Caco-2 (cell line): ENCODE data around the gene SLX9. TPM values are rescaled to one million over a fixed set of nuclear protein-coding genes. Genes with fewer than 3 reads are reported as not detected.

Source experiments
- BruUV-seq: library from RNA; stranded (reverse); fragments of 400-500 nt; replicated peaks from 2 replicates; lab custom pipeline; 2021; lab: Mats Ljungman, UMichigan
- CTCF ChIA-PET: fragments of 300-600 bp; sonication (Branson Sonifier 250); formaldehyde crosslinking; loops from one replicate; lab custom pipeline; 2022; ENCODE audit warnings: antibody characterized with exemption; lab: Charles Lee
- POLR2A ChIA-PET: fragments of 300-600 bp; sonication (Branson Sonifier 250); formaldehyde crosslinking; loops from one replicate; lab custom pipeline; 2022; ENCODE audit warnings: antibody characterized with exemption; lab: Charles Lee
- DNase-seq, 2 experiments: peaks; one replicate each; pipeline versions ENCODE4 v3.0.0 to v3.0.0-alpha.2; 2020 to 2022
- H3K27me3 ChIP-seq: replicated peaks from 2 replicates; pipeline ENCODE4 v1.6.0; 2011; ENCODE audit warnings: low read length; ENCODE audit not compliant: control insufficient read depth, insufficient read depth
- H3K36me3 ChIP-seq: 2 replicates; pipeline ENCODE4 v1.5.1; 2011; ENCODE audit warnings: low read length; ENCODE audit not compliant: control insufficient read depth, insufficient read depth
- H3K4me1 ChIP-seq: fragments of 250-450 bp; sonication (Bioruptor Pico); 2 replicates; pipeline ENCODE4 v1.5.1; 2020; ENCODE audit warnings: mild to moderate bottlenecking
- H3K4me3 ChIP-seq: 2 replicates; pipeline ENCODE4 v1.5.1; 2011; ENCODE audit warnings: low read depth, mild to moderate bottlenecking, control low read depth, low read length
- H3K9me3 ChIP-seq: fragments of 250-450 bp; sonication (Bioruptor Pico); 2 replicates; pipeline ENCODE4 v1.5.1; 2020; ENCODE audit warnings: mild to moderate bottlenecking, moderate library complexity
- H3K27ac Mint-ChIP-seq: one replicate; pipeline ENCODE4 v1.8.0; 2022; ENCODE audit warnings: mixed read lengths; ENCODE audit not compliant: unreplicated experiment
- H3K27me3 Mint-ChIP-seq: one replicate; pipeline ENCODE4 v1.8.0; 2022; ENCODE audit warnings: mixed read lengths; ENCODE audit not compliant: insufficient read depth, unreplicated experiment
- H3K36me3 Mint-ChIP-seq: one replicate; pipeline ENCODE4 v1.8.0; 2022; ENCODE audit warnings: mild to moderate bottlenecking, mixed read lengths; ENCODE audit not compliant: insufficient read depth, unreplicated experiment
- H3K4me1 Mint-ChIP-seq: one replicate; pipeline ENCODE4 v1.8.0; 2022; ENCODE audit warnings: low read depth, mixed read lengths; ENCODE audit not compliant: unreplicated experiment
- H3K4me3 Mint-ChIP-seq: one replicate; pipeline ENCODE4 v1.8.0; 2022; ENCODE audit warnings: mild to moderate bottlenecking, moderate library complexity, mixed read lengths; ENCODE audit not compliant: unreplicated experiment
- H3K9me3 Mint-ChIP-seq: one replicate; pipeline ENCODE4 v1.8.0; 2022; ENCODE audit warnings: mixed read lengths; ENCODE audit not compliant: unreplicated experiment
- intact Hi-C: fragments of 100-400 bp; cut with micrococcal nuclease; formaldehyde crosslinking; loops from one replicate; pipeline ENCODE4 v1.10.0; 2022; ENCODE audit not compliant: unreplicated experiment
- total RNA-seq: library from RNA; stranded (reverse); gene quantifications from 2 replicates; pipeline ENCODE4 v1.2.3, GENCODE V29; 2022
- TF ChIP-seq, protein P1 (sequence below), 2 experiments: fragments of 200-600 bp in 1 of 2; IDR thresholded peaks; 1 replicate in 1 of 2; 2 replicates in 1 of 2; pipeline versions ENCODE4 v1.5.1 to v1.8.0; 2011 to 2022; ENCODE audit warnings: antibody characterized with exemption in 1 of 2, control low read depth in 1 of 2, inconsistent platforms in 1 of 2, low read depth in 1 of 2, low read length in 1 of 2, mild to moderate bottlenecking in 1 of 2, moderate library complexity in 1 of 2; ENCODE audit not compliant: insufficient read depth in 1 of 2, severe bottlenecking in 1 of 2, unreplicated experiment in 1 of 2

SLX9 gene
- total RNA-seq, 1 experiment from 2014 or later = 62.1 TPM

DNA sequence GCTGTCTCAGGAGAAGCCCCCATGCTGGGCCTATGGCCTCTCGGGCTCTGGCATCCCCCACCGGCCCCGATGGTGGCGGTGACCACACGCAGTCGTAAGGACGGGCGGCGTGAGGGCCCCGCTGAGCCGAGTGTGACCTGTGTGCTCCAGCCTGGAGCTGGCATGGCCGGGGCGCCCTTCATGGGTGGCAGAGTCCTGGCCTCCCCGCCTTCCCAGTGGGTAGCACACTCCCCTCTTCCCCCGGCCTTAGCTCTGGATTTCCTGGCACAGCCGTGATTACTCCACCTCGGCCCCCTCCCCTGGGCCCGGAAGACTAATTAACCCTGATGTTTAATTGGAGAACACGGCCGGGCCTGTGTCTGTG is 44.6 kb downstream of the SLX9 start:
- BruUV-seq = no TSS peak
- POLR2A ChIA-PET = no interaction called here
- H3K4me1 Mint-ChIP-seq = no peaks in the 10 kb centered on the region

DNA sequence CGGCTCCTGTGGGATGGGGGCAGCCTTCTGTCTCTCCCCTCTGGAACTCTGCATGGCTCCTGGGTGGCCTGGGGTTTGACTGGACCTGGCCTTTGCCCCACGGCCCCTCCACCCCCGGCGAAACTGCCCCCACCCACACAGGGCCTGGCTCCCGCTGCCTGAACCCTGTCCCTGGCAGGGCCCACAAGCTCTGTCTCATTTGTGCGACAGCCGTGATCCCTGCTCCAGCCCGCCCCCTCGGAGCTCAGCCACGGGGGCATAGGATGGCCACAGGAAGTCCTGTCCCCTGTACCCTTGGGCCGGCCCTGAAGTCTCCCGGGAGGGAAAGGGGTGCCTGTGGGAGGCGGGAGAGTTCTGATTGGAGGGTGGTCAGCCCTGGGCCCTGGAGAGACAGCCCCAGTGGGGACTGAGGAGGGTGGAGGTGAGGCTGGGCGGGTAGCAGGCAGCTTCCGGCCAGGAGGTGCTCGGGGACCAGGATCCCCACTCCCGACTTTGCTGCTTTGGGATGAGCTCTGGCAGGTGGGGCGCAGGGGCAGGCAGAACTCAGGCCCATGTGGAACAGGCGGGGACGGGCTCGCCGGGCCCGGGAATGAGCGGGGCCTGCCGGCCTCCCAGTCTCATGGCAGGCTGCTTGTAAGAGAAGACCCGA is 45.1 kb downstream of the SLX9 start:
- Histone ChIP-seq H3K4me1 (peaks cover 14% of the 10 kb centered on the region), H3K36me3 (no peaks in the 10 kb centered on the region), H3K4me3 (no peak overlapping the region), H3K9me3 (no peaks in the 10 kb centered on the region), H3K27me3 (no peaks in the 10 kb centered on the region)
- Mint-ChIP-seq H3K4me3 (no peak overlapping the region), H3K36me3 (peaks cover 18% of the 10 kb centered on the region), H3K9me3 (no peaks in the 10 kb centered on the region), H3K27me3 (no peaks in the 10 kb centered on the region), H3K27ac (no peak overlapping the region), H3K4me1 (no peaks in the 10 kb centered on the region)
- no peak for DNase-seq
- BruUV-seq = no TSS peak
- ChIA-PET CTCF (no interaction called here), POLR2A (no interaction called here)
- TF ChIP-seq, protein P1, sequence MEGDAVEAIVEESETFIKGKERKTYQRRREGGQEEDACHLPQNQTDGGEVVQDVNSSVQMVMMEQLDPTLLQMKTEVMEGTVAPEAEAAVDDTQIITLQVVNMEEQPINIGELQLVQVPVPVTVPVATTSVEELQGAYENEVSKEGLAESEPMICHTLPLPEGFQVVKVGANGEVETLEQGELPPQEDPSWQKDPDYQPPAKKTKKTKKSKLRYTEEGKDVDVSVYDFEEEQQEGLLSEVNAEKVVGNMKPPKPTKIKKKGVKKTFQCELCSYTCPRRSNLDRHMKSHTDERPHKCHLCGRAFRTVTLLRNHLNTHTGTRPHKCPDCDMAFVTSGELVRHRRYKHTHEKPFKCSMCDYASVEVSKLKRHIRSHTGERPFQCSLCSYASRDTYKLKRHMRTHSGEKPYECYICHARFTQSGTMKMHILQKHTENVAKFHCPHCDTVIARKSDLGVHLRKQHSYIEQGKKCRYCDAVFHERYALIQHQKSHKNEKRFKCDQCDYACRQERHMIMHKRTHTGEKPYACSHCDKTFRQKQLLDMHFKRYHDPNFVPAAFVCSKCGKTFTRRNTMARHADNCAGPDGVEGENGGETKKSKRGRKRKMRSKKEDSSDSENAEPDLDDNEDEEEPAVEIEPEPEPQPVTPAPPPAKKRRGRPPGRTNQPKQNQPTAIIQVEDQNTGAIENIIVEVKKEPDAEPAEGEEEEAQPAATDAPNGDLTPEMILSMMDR (IDR thresholded peaks at IDR 0.05; ENCODE audit: insufficient read depth in 1 of 2, low read depth in 1 of 2, low read length in 1 of 2, severe bottlenecking in 1 of 2, unreplicated experiment in 1 of 2) = no peak
- intact Hi-C loops = no loop called here

More for the DNA sequence above, 44.6 kb downstream of the SLX9 start:
- H3K27me3 Mint-ChIP-seq = no peaks in the 10 kb centered on the region
- no peak overlapping the region for H3K4me3 Mint-ChIP-seq
- peaks cover 21% of the 10 kb centered on the region for H3K36me3 Mint-ChIP-seq
- no peaks in the 10 kb centered on the region for H3K27me3 ChIP-seq
- no peak overlapping the region for H3K27ac Mint-ChIP-seq
- no peaks in the 10 kb centered on the region for H3K9me3 ChIP-seq
- no peaks in the 10 kb centered on the region for H3K36me3 ChIP-seq
- TF ChIP-seq, protein P1 (IDR thresholded peaks at IDR 0.05; ENCODE audit: insufficient read depth in 1 of 2, low read depth in 1 of 2, low read length in 1 of 2, severe bottlenecking in 1 of 2, unreplicated experiment in 1 of 2) = no peak
- peaks cover 14% of the 10 kb centered on the region for H3K4me1 ChIP-seq
- no peak for DNase-seq
- intact Hi-C loops = no loop called here
- no peak overlapping the region for H3K4me3 ChIP-seq
- H3K9me3 Mint-ChIP-seq = no peaks in the 10 kb centered on the region
- CTCF ChIA-PET = no interaction called here

DNA sequence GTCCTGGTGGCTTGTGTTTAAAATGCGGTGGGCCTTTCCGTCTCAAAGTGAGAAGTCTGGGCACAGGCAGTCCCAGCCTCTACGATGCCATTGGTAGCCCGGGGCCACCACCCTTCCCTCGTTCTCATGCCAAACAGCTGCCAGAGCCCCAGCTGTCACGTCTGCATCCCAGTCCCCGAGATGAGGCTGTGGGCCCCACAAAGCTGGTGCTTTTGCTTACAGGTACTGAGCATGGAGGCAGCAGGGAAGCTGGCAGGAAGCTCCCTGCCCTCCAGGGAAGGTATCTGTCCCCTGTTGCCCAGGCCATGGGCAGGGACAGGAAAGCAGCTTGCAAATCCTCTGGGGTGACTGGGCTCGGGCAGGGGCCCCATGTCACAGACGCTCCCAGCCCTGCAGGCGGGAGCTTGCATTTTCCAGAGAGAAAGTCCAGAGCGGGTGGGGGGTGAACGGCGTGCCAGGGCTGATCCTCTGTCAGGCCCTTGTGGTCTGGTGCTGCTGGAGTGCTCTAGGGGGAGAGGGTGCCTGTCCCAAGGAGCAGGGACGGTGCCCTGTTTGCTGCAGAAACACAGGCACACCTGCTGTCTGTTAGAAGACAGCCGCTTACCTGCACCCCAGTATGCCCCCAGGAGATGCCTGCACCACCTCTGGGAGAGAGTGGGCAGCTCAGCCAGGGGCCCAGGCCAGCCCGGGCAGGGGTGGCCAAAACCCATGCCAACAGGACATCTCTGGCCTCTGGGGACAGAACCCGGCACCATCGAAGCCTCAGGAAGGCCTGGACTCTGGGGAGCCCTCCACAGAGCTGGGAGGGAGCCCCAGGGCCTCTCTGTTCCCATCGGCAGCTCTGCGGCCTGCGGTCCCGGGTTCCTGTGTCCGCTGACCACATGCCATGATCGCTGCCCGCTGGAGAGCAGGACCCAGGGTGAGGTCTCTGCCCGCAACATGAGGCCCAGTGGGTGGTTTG is 45.9 kb downstream of the SLX9 start:
- Histone ChIP-seq H3K4me1 (peaks cover 14% of the 10 kb centered on the region), H3K27me3 (no peaks in the 10 kb centered on the region)

More for the DNA sequence above, 45.9 kb downstream of the SLX9 start:
- Histone ChIP-seq H3K4me3 (no peak overlapping the region), H3K36me3 (no peaks in the 10 kb centered on the region), H3K9me3 (no peaks in the 10 kb centered on the region)
- POLR2A ChIA-PET = no interaction called here
- CTCF ChIA-PET = no interaction called here
- TF ChIP-seq, protein P1 (IDR thresholded peaks at IDR 0.05; ENCODE audit: insufficient read depth in 1 of 2, low read depth in 1 of 2, low read length in 1 of 2, severe bottlenecking in 1 of 2, unreplicated experiment in 1 of 2) = no peak
- no TSS peak for BruUV-seq
- H3K9me3 Mint-ChIP-seq = no peaks in the 10 kb centered on the region
- H3K4me3 Mint-ChIP-seq = no peak overlapping the region
- no peaks in the 10 kb centered on the region for H3K4me1 Mint-ChIP-seq
- intact Hi-C loops = no loop called here
- H3K27ac Mint-ChIP-seq = no peak overlapping the region
- DNase-seq = no peak
- H3K27me3 Mint-ChIP-seq = no peaks in the 10 kb centered on the region
- peaks cover 16% of the 10 kb centered on the region for H3K36me3 Mint-ChIP-seq
